NCI-H2196 (cell line): ENCODE measurements around the gene TMEM126A.
A peak's percentile ranks its signal among the peaks of the same experiment; 100 is the strongest.
"Not testable (repeated sequence)": the region's sequence is repeated elsewhere in the genome, so short reads cannot be mapped to it uniquely, and the experiment has no call there.

ENCODE experiments used
- DNase-seq: peaks from one replicate; lab custom pipeline; 2025; ENCODE audit not compliant: unreplicated experiment; lab: John Stamatoyannopoulos, UW

Gene TMEM126A

GRCh38 chr11:85656777-85657176, 9.0 kb downstream of the TMEM126A start:
- DNase-seq, result no peak

DNA sequence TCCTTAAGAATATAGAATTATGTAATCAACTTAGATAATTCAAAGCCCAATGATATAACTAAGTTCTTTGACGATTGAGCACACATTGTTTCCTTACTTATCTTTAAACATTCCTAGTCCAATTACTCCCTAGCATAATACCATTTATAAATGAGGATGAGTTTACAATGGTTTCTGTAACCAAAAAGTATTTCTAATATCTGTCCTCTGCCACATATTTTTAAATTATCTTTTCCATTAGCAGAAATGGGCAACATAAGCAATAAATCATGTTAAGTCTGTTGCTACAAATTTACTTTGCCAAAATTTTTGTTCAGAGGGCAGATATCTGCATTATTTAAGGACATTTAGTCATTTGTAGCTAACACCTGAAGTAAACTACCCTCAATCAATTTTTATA, 10.4 kb downstream of the TMEM126A start:
- no peak for DNase-seq

- DNase-seq, result no peak
These were observed 14.4 kb downstream of the TMEM126A start for GRCh38 chr11:85661972-85662664.

DNA sequence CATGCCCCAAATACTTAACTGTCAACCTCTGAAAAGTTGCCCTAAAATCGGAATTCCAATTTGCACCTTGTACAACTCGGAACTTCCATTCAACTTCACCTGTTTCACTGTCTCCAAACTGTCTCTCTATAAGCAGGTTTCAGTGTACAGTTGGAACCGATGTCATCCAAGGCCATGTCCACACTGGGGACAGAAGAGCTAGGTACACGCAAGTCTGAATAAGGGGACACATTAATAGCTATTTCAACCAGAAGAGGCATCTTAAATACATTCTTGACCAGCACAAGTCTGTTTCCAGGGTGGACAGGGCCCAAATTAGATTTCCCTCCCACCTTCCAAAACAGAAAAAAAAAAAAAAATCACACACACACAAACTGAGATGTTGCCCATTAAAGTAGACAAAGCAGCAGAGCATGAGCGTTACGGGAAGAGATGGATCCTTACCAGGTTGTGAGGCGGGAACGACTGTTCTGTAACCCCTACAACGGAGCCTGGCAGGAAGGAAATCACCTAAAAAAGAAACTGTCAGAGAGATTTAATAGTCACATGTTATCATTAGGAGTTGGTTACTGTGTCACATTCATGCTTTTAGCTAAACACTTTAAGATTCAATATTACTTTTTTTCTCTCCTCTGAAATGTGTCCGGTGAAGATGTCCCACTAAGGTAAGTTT, 15.4 kb downstream of the TMEM126A start:
- no peak for DNase-seq

- peak; percentile 47 for DNase-seq
These were observed 16.2 kb downstream of the TMEM126A start for GRCh38 chr11:85663753-85664614.

DNA sequence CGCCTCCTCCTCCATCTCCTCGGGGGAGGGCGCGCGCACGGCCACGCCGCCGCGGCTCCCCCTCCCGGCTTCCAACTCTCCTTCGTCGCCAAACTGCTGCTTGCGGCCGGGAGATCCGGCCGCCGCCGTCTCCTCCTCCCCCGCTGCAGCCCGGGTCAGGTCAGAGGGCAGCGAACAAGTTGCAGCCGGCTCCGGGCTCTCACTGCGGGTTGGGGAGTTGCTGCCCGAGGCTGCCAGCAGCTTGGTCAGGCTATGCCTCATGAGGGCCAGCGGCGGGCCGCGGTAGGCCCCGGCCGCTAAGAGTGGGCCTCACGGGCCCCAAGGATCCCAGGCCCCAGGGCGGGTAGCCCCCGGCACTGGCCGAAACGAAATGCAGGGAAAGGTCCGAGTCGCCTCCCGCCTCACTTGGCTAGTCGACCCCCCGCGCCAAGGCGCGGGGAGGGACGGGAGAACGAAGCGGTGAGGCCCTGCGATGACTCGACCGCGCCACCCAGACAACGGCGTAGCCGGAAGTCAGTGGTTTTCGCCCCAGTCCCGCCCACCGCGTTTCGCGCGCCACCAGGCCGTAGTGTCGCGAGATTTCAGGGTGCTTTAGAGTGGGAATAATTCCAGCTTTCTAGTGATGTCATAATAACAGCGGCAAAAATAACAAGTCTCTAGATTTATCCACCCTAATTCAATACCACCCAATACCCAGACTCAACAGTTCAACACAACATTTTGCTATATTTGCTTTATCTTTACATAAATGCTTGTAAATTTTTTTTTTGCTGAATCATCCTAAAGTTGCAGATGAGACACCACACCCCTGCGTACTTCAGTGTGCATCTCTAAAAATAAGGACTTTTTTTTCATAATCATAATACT, 17.1 kb downstream of the TMEM126A start, which contains the start of gene CREBZF:
TSS of gene CREBZF (minus strand) at position 515 of the 867 bp plus-strand sequence. CDS start at position 261, 254 bp downstream.
- DNase-seq, result peak; percentile 95

DNA sequence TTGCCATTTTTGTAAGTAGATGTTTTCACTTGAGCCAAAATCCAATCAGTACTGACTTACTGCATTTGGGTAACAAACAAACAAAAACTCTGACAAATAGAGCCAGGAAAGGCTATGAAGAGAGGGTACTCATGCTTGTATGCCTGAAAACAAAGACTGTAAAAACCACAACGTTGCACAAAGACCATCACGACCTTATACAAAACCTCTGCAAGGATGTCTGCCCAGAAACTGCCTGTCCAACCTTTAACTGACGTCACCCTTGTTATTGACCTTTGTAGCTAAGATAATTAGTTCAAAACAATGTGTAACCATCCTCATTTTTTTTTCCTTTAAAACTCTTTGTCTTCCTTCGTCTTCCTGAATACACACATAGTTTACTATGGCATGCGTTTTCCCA, 18.0 kb downstream of the TMEM126A start:
- no peak for DNase-seq

DNA sequence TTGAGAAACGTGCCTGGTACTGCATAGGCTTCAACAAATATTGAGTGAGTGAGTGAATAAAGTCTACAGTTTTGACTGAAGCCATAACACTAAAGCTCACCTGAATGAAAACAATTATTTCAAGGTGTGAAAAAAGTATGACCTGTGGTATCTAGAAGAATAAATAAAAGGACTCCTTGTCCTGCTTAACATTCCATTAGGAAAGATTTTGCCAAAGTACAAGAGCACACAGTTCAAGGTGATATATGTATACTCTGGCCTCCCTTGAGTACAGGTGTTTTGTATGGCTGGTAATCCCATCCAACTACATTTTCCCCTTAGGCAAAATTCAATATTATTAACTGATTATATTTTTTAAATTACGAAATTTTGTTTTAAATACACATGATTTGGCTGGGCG, 18.9 kb downstream of the TMEM126A start:
- no peak for DNase-seq

GRCh38 chr11:85668157-85668556, 20.4 kb downstream of the TMEM126A start:
- DNase-seq, result no peak

GRCh38 chr11:85670949-85671663, 23.3 kb downstream of the TMEM126A start:
- not testable (repeated sequence) for DNase-seq

DNA sequence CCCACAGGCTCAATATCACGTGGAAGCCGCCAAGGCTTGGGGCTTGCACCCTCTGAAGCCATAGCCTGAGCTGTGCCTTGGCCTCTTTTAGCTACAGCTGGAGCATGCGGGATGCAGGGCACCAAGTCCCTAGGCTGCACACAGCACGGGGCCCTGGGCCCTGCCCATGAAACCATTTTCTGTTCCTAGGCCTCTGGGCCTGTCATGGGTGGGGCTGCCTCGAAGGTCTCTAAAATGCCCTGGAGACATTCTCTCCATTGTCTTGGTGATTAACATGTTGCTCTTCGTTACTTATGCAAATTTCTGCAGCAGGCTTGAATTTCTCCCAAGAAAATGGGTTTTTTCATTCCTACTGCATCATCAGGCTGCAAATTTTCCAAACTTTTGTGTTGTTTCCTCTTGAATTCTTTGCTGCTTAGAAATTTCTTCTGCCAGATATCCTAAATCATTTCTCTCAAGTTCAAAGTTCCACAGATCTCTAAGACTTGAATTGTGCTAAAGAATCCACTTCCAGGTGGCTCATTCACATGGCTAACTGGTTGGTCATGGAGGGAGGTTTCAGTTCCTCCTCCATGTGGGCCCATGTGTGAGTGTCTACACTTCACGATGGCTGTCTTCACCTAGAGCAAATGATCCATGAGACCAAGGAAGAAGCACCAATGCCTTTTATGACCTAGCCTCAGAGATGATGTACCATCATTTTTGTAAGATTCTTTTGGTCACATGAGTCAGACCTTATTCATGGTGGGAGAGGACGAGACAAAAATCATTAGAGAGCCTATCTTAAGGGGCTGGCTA, 24.5 kb downstream of the TMEM126A start:
- DNase-seq, result no peak

DNA sequence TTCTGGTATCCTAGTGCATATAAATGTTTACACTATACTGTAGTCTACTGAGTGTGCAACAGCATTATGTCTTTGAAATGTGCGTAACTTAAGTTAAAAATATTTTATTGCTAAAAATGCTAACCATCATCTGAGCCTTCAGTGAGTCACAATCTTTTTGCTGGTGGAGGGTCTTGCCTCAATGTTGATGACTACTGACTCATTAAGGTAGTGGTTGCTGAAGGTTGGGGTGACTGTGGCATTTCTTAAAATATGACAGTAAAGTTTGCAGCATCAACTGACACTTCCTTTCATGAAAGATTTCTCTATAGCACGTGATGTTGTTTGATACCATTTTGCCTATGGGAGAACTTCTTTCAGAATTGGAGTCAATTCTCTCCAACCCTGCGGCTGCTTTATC, 25.6 kb downstream of the TMEM126A start:
- DNase-seq, result no peak

DNA sequence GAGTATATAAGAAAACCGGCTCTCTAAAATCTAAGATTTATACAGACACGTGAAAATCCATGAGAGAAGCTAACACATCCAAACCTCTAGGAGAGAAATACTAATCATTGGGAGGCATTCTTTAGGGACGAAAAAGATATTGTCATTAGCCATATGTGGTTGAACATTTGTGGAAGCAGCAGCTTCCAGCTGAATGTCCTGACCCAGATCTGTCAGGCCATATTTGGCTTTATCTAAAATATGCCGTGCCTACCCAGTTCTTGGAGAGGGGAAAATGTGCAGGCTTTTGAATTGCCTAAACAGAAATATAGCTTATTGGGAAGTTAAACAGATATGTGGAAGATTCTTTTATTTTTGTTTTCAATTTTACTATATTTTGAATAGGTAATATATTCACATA, 31.8 kb downstream of the TMEM126A start:
- DNase-seq, result no peak

DNA sequence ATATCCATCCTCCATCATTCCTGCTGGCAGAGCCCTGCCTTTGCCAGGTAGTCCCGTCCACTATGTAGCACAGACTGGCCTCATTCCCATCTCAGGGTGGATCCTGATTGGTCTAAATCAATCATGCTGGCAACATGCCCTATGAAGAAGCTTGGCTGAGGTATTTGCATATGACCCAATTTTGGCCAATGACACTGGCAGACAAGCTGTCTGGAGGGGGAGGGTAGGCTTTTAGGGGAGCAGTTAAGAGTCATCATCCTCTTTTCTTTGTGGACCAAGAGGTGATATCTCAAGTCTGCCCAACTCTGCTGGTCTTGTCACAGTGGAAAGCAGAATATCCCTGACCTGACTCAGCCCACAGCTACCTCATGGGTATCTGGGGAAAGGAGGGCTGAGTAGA, 33.1 kb downstream of the TMEM126A start:
- DNase-seq, result peak; percentile 13

DNA sequence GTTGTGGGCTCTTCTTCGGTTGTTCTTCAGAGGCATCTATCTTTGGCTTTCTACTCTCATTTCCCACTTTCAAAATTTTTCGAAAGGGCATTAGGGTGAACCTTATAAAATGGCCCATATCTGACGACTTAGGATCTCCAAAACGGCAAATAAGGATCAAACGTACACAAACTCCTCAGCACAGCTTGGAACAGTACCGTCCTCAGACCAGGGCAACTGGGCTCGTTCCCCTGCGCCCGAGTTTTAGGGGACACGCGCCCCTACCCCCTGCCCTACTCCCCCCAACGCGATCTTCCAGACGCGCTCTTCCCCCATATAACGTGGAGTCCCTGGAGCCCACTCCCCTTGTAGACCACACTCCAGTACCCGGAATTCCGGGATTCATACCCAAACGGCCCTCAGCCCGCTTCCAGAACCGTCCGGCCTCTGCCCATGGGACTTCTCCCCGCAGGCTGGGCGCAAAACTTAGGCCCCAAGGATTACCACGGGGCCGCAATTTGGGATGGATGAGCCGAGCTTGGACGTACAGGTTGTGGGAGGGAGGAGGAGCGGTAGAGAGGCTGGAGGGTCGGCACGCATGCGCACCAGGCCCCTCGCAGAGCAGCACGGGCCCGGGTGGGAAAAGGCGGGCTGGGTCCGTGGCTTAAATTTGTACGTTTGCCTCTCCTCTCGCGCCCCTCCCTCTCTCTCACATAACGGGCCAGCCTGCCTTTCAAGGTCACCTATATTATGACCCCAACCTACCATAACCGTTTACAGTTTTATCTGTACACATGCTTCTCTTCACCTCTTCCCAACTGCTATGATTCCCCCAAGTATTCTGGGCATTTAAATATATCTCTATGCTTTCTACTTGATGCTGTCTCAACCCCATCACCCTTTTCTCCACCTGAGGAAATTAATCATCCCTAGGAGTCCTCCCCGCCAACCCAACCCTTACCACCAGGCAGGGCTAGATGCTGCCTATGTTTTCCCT, 34.9 kb downstream of the TMEM126A start:
- DNase-seq, result peak; percentile 35

- DNase-seq, result no peak
These were observed 37.5 kb downstream of the TMEM126A start for GRCh38 chr11:85685125-85685819.

DNA sequence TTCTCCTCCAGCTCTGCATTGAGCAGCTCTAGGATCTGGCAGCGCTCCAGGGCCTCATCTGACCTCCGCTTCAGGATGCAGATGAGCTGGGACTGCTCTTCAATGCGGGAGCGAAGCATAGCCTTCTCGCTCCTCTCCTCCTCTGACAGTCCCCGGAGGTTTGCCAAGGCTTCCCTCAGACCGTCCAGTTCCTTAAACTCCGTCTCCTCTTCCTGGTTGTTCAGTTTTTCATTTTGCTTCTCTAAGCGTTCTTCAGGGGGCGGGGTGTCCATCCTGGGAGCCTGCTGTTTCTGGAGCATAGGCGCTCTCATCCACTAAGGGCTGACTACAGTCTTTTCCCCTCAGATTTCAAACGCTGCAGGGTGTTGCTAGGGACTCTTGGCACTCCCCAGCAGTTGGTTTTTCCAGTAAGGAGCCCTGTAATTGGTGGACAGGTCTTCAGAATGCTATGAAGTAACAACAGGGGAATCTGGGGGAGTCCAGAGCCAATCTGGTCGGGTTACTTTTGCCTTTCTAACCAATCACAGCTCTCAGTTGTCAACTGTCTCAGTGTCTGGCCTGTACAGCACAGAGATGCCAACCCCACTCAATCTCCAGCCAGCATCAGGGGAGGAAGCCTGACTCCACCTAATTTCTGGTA, 38.2 kb downstream of the TMEM126A start, which contains the start of gene CCDC89:
TSS of gene CCDC89 (minus strand) at position 376 of the 640 bp plus-strand sequence. CDS start at position 311, 65 bp downstream.
- DNase-seq, result peak; percentile 94
